IMR-90 (cell line): ENCODE data around the gene ABR. TPM values are rescaled to one million over a fixed set of nuclear protein-coding genes. Genes with fewer than 3 reads are reported as not detected.

Source experiments
- ATAC-seq: fragments of 200-7000 bp; cut with Tn5 transposase; 2 replicates; pipeline ENCODE4 v1.9.1; 2020; ENCODE audit warnings: low read depth, mild to moderate bottlenecking, moderate library complexity
- BruUV-seq: library from RNA; stranded (reverse); fragments of 400-500 nt; replicated peaks from 2 replicates; lab custom pipeline; 2021; lab: Mats Ljungman, UMichigan
- CTCF ChIA-PET: fragments of 300-600 bp; formaldehyde crosslinking; extraction: SDS; loops from one replicate; lab custom pipeline; 2021; ENCODE audit warnings: antibody characterized with exemption; lab: Yijun Ruan, JAX
- POLR2A ChIA-PET: fragments of 300-600 bp; sonication (Branson Sonifier 250); formaldehyde crosslinking; loops from one replicate; lab custom pipeline; 2022; ENCODE audit warnings: antibody characterized with exemption; ENCODE audit not compliant: unreplicated experiment; lab: Charles Lee
- DNase-seq: peaks from one replicate; pipeline ENCODE4 v3.0.0; 2013
- H2AFZ ChIP-seq: replicated peaks from 2 replicates; pipeline ENCODE3; 2013; ENCODE audit warnings: low read length, mild to moderate bottlenecking; ENCODE audit not compliant: poor library complexity
- H2AK5ac ChIP-seq: 2 replicates; pipeline ENCODE4 v1.6.1; 2013; ENCODE audit warnings: low read depth, low read length, inconsistent platforms
- H2AK9ac ChIP-seq: replicated peaks from 2 replicates; pipeline ENCODE3; 2013; ENCODE audit warnings: mild to moderate bottlenecking, low read depth, low read length, moderate library complexity; ENCODE audit not compliant: poor library complexity
- H2BK120ac ChIP-seq: 2 replicates; pipeline ENCODE4 v1.6.1; 2013; ENCODE audit warnings: low read depth, low read length, inconsistent platforms
- H2BK15ac ChIP-seq: 3 replicates; pipeline ENCODE4 v1.6.1; 2013; ENCODE audit warnings: low read depth, low read length, inconsistent platforms
- H2BK20ac ChIP-seq: 2 replicates; pipeline ENCODE4 v1.6.1; 2013; ENCODE audit warnings: low read depth, mild to moderate bottlenecking, inconsistent platforms, low read length, moderate library complexity
- H2BK5ac ChIP-seq: 2 replicates; pipeline ENCODE4 v1.6.1; 2013; ENCODE audit warnings: mild to moderate bottlenecking, low read depth, low read length, inconsistent platforms; ENCODE audit not compliant: poor library complexity, severe bottlenecking
- H3K14ac ChIP-seq: replicated peaks from 2 replicates; pipeline ENCODE4 v1.6.1; 2013; ENCODE audit warnings: low read depth, low read length, inconsistent platforms
- H3K18ac ChIP-seq: 2 replicates; pipeline ENCODE4 v1.6.1; 2013; ENCODE audit warnings: low read depth, low read length, control low read depth
- H3K23ac ChIP-seq: 2 replicates; pipeline ENCODE4 v1.6.1; 2013; ENCODE audit warnings: low read depth, low read length, inconsistent platforms
- H3K27ac ChIP-seq: 2 replicates; pipeline ENCODE4 v1.5.1; 2013; ENCODE audit warnings: mild to moderate bottlenecking, control low read depth, low read length; ENCODE audit not compliant: insufficient read depth
- H3K27me3 ChIP-seq: 2 replicates; pipeline ENCODE4 v1.6.1; 2013; ENCODE audit warnings: low read length; ENCODE audit not compliant: control insufficient read depth, insufficient read depth
- H3K36me3 ChIP-seq: 2 replicates; pipeline ENCODE4 v1.6.1; 2013; ENCODE audit warnings: low read length, mixed read lengths; ENCODE audit not compliant: control insufficient read depth, insufficient read depth
- H3K4ac ChIP-seq: 2 replicates; pipeline ENCODE4 v1.6.1; 2013; ENCODE audit warnings: low read depth, low read length, inconsistent platforms
- H3K4me1 ChIP-seq: 2 replicates; pipeline ENCODE4 v1.6.1; 2013; ENCODE audit warnings: low read length, mixed read lengths; ENCODE audit not compliant: control insufficient read depth, insufficient read depth
- H3K4me2 ChIP-seq: 2 replicates; pipeline ENCODE4 v1.6.1; 2013; ENCODE audit warnings: low read depth, mild to moderate bottlenecking, control low read depth, low read length, moderate library complexity
- H3K4me3 ChIP-seq: 2 replicates; pipeline ENCODE4 v1.5.1; 2013; ENCODE audit warnings: low read depth, mild to moderate bottlenecking, control low read depth, low read length, moderate library complexity; ENCODE audit not compliant: insufficient read depth
- H3K56ac ChIP-seq: 2 replicates; pipeline ENCODE4 v1.6.1; 2013; ENCODE audit warnings: low read length, inconsistent platforms; ENCODE audit not compliant: insufficient read depth; ENCODE audit errors: extremely low read depth
- H3K79me1 ChIP-seq, 2 experiments: 2 replicates each; pipeline ENCODE4 v1.6.1; 2013; ENCODE audit warnings: low read length in 2 of 2, inconsistent platforms in 1 of 2, low read depth in 1 of 2
- H3K9ac ChIP-seq: 2 replicates; pipeline ENCODE4 v1.6.1; 2013; ENCODE audit warnings: low read depth, low read length, control low read depth
- H3K9me1 ChIP-seq: 2 replicates; pipeline ENCODE4 v1.6.1; 2013; ENCODE audit warnings: low read length, inconsistent platforms; ENCODE audit not compliant: insufficient read depth
- H3K9me3 ChIP-seq: 2 replicates; pipeline ENCODE4 v1.6.1; 2013; ENCODE audit warnings: low read length; ENCODE audit not compliant: control insufficient read depth, insufficient read depth
- H4K20me1 ChIP-seq: 2 replicates; pipeline ENCODE4 v1.6.1; 2013; ENCODE audit warnings: low read length, inconsistent platforms; ENCODE audit not compliant: insufficient read depth
- H4K5ac ChIP-seq: 2 replicates; pipeline ENCODE4 v1.6.1; 2013; ENCODE audit warnings: mild to moderate bottlenecking, low read depth, low read length, control low read depth
- H4K8ac ChIP-seq, 2 experiments: 2 replicates each; pipeline ENCODE4 v1.6.1; 2013; ENCODE audit warnings: low read depth in 2 of 2, low read length in 2 of 2, control low read depth in 1 of 2, inconsistent platforms in 1 of 2
- H4K91ac ChIP-seq: 2 replicates; pipeline ENCODE4 v1.6.1; 2013; ENCODE audit warnings: low read depth, low read length, inconsistent platforms; ENCODE audit not compliant: insufficient read depth
- POLR2A ChIP-seq: IDR thresholded peaks from 2 replicates; pipeline ENCODE4 v1.6.1; 2012; ENCODE audit warnings: mild to moderate bottlenecking, low read depth, low read length
- WGBS, 2 experiments: methylation state at CpG; one replicate each; pipeline versions ENCODE4 v1.1.5 to v1.1.7; 2013; ENCODE audit warnings: missing lambda C conversion rate in 2 of 2; ENCODE audit not compliant: insufficient read length in 1 of 2; ENCODE audit errors: extremely low coverage in 2 of 2; 5-methylcytosine and 5-hydroxymethylcytosine counted together
- dilution Hi-C: fragments of 300-500 bp; cut with HindIII; formaldehyde crosslinking; loops from one replicate; pipeline ENCODE4 v1.14.3; 2018; ENCODE audit warnings: low sequenced_read_pairs; ENCODE audit not compliant: unreplicated experiment
- in situ Hi-C: fragments of 300-500 bp; cut with MboI; formaldehyde crosslinking; loops from 3 replicates; pipeline ENCODE4 v1.14.3; 2019; ENCODE audit warnings: low sequenced_read_pairs, inconsistent platforms, mixed read lengths
- intact Hi-C: fragments of 100-400 bp; cut with micrococcal nuclease; formaldehyde crosslinking; loops from 2 replicates; pipeline ENCODE4 v1.10.0; 2022
- polyA plus RNA-seq, 3 experiments: library from polyadenylated mRNA; depleted of rRNA; stranded (reverse); fragments of >200 nt; gene quantifications; 2 replicates each; pipeline ENCODE4 v1.2.3, GENCODE V29; 2012; ENCODE audit warnings: low replicate concordance in 1 of 3
- total RNA-seq: library from RNA; depleted of rRNA; stranded (reverse); fragments of >200 nt; gene quantifications from 2 replicates; pipeline ENCODE4 v1.2.3, GENCODE V29; 2012

ABR gene
- total and polyA plus RNA-seq, 2 of the 4 experiments (the other 2 are of a cell fraction) = 28.3 to 79.7 TPM

GRCh38 chr17:1221209-1221608, 41.4 kb upstream of the ABR start:
- Histone ChIP-seq H3K4me1 (no peaks in the 10 kb centered on the region), H2AK9ac (no peak overlapping the region), H4K91ac (no peak overlapping the region), H3K27me3 (peaks cover 64% of the 10 kb centered on the region), H3K9me1 (no peaks in the 10 kb centered on the region), H3K9ac (no peak overlapping the region), H2AK5ac (no peak overlapping the region), H3K4me3 (no peak overlapping the region), H3K4ac (no peak overlapping the region), H2AFZ (no peak overlapping the region), H3K18ac (no peak overlapping the region), H3K4me2 (no peak overlapping the region), H4K5ac (no peak overlapping the region), H3K9me3 (peaks cover 6% of the 10 kb centered on the region), H4K20me1 (no peaks in the 10 kb centered on the region), H3K79me1 (no peaks in the 10 kb centered on the region), H3K36me3 (no peaks in the 10 kb centered on the region), H2BK15ac (no peak overlapping the region), H3K56ac (no peak overlapping the region), H2BK20ac (no peak overlapping the region), H3K27ac (no peak overlapping the region), H2BK5ac (no peak overlapping the region), H3K23ac (no peak overlapping the region), H2BK120ac (no peak overlapping the region), H4K8ac (no peak overlapping the region), H3K14ac (no peak overlapping the region)
- in situ Hi-C loops (no loop called here), dilution Hi-C loops (no loop called here), intact Hi-C loops (no loop called here)
- no CpG with 5 or more reads among the region's 7 CpGs for WGBS, 2 experiments
- DNase-seq = no peak
- BruUV-seq = no TSS peak
- no peak for TF ChIP-seq POLR2A
- ATAC-seq = no peak
- ChIA-PET CTCF (no interaction called here), POLR2A (no interaction called here)
